Thoracic aorta (tissue), 2 donors: ENCODE measurements around the gene NOL8. TPM values are rescaled to one million over a fixed set of nuclear protein-coding genes. Genes with fewer than 3 reads are reported as not detected.

ENCODE experiments used
- ATAC-seq: fragments of 150-250 bp; one replicate; pipeline ENCODE4 v1.8.0; 2017; ENCODE audit warnings: low read depth; ENCODE audit not compliant: insufficient number of reproducible peaks, low FRiP score
- DNase-seq: peaks from one replicate; pipeline ENCODE4 v3.0.0-alpha.2; 2020; ENCODE audit warnings: low spot score
- H3K27ac ChIP-seq, 2 donors: fragments of 200-600 bp; sonication (generic); 1 replicate in 1 of 2; 2 replicates in 1 of 2; pipeline ENCODE4 v1.5.1; 2016; ENCODE audit warnings: mild to moderate bottlenecking in 2 of 2, moderate library complexity in 2 of 2
- H3K27me3 ChIP-seq: fragments of 200-600 bp; sonication (generic); replicated peaks from 2 replicates; pipeline ENCODE4 v1.6.0; 2016; ENCODE audit warnings: mild to moderate bottlenecking; ENCODE audit not compliant: insufficient read depth
- H3K36me3 ChIP-seq: fragments of 200-600 bp; sonication (generic); one replicate; pipeline ENCODE4 v1.5.1; 2016
- H3K4me1 ChIP-seq, 2 donors: fragments of 200-600 bp; sonication (generic); 1 replicate in 1 of 2; 2 replicates in 1 of 2; pipeline versions ENCODE4 v1.5.1 to v1.6.0; 2016; ENCODE audit warnings: low read depth in 2 of 2, mild to moderate bottlenecking in 1 of 2; ENCODE audit not compliant: control insufficient read depth in 1 of 2
- H3K4me3 ChIP-seq: fragments of 200-600 bp; sonication (generic); 2 replicates; pipeline ENCODE4 v1.5.1; 2016; ENCODE audit warnings: mild to moderate bottlenecking
- H3K9me3 ChIP-seq: fragments of 200-600 bp; sonication (generic); 2 replicates; pipeline ENCODE4 v1.5.1; 2016
- CTCF ChIP-seq: fragments of 200-600 bp; sonication (generic); IDR thresholded peaks from one replicate; pipeline ENCODE4 v1.5.1; 2019; ENCODE audit warnings: antibody characterized with exemption
- total RNA-seq, 2 donors: library from RNA; depleted of rRNA; stranded (reverse); fragments of >200 nt; gene quantifications; one replicate each; pipeline versions ENCODE4 v1.1.0 to v1.2.3, GENCODE V29; 2016

Gene NOL8
- total RNA-seq, 2 donors from 2014 or later: 33.6 to 49.1 TPM

GRCh38 chr9:92289708-92290390, 35.3 kb downstream of the NOL8 start:
- Histone ChIP-seq H3K36me3 (peaks cover 10% of the 10 kb centered on the region), H3K27me3 (no peaks in the 10 kb centered on the region), H3K4me1 (peaks cover 8 to 25% of the 10 kb centered on the region in 2 donors), H3K27ac (no peak overlapping the region), H3K4me3 (no peak overlapping the region), H3K9me3 (no peaks in the 10 kb centered on the region)
- ATAC-seq (no peak), DNase-seq (no peak)
- no peak for TF ChIP-seq CTCF

- Histone ChIP-seq H3K4me3 (no peak overlapping the region), H3K9me3 (no peaks in the 10 kb centered on the region), H3K4me1 (no peaks in the 10 kb centered on the region), H3K36me3 (peaks cover 58% of the 10 kb centered on the region), H3K27me3 (no peaks in the 10 kb centered on the region), H3K27ac (no peak overlapping the region)
- no peak for TF ChIP-seq CTCF
- no peak for ATAC-seq
- DNase-seq: no peak
Measured at GRCh38 chr9:92279302-92279701, 45.8 kb downstream of the NOL8 start.

- H3K36me3 ChIP-seq: peaks cover 62% of the 10 kb centered on the region
- no peak for ATAC-seq
- no peaks in the 10 kb centered on the region for H3K27me3 ChIP-seq
Measured at GRCh38 chr9:92278110-92278509, 47.0 kb downstream of the NOL8 start.

GRCh38 chr9:92276331-92277032, 48.7 kb downstream of the NOL8 start:
- Histone ChIP-seq H3K27me3 (no peaks in the 10 kb centered on the region), H3K27ac (no peak overlapping the region), H3K4me3 (no peak overlapping the region), H3K36me3 (peaks cover 66% of the 10 kb centered on the region), H3K9me3 (no peaks in the 10 kb centered on the region), H3K4me1 (no peaks in the 10 kb centered on the region)
- ATAC-seq (no peak), DNase-seq (no peak)
- no peak for TF ChIP-seq CTCF

More at GRCh38 chr9:92278110-92278509, 47.0 kb downstream of the NOL8 start:
- no peaks in the 10 kb centered on the region for H3K4me1 ChIP-seq
- TF ChIP-seq CTCF: no peak
- no peak for DNase-seq
- H3K27ac ChIP-seq: no peak overlapping the region
- H3K9me3 ChIP-seq: no peaks in the 10 kb centered on the region
- H3K4me3 ChIP-seq: no peak overlapping the region

- Histone ChIP-seq H3K9me3 (no peaks in the 10 kb centered on the region), H3K36me3 (peaks cover 73% of the 10 kb centered on the region), H3K27me3 (no peaks in the 10 kb centered on the region), H3K4me3 (no peak overlapping the region), H3K4me1 (no peaks in the 10 kb centered on the region), H3K27ac (no peak overlapping the region)
- ATAC-seq: no peak
- TF ChIP-seq CTCF: no peak
- DNase-seq: no peak
Measured at GRCh38 chr9:92275541-92275940, 49.6 kb downstream of the NOL8 start.
